ENCODE results near the gene ACSL3. TPM values are rescaled to one million over a fixed set of nuclear protein-coding genes. Genes with fewer than 3 reads are reported as not detected.
"Not testable (repeated sequence)": the region's sequence is repeated elsewhere in the genome, so short reads cannot be mapped to it uniquely, and the experiment has no call there.

ACSL3 gene
- total RNA-seq, 1 donor from 2014 or later: 125 TPM

DNA sequence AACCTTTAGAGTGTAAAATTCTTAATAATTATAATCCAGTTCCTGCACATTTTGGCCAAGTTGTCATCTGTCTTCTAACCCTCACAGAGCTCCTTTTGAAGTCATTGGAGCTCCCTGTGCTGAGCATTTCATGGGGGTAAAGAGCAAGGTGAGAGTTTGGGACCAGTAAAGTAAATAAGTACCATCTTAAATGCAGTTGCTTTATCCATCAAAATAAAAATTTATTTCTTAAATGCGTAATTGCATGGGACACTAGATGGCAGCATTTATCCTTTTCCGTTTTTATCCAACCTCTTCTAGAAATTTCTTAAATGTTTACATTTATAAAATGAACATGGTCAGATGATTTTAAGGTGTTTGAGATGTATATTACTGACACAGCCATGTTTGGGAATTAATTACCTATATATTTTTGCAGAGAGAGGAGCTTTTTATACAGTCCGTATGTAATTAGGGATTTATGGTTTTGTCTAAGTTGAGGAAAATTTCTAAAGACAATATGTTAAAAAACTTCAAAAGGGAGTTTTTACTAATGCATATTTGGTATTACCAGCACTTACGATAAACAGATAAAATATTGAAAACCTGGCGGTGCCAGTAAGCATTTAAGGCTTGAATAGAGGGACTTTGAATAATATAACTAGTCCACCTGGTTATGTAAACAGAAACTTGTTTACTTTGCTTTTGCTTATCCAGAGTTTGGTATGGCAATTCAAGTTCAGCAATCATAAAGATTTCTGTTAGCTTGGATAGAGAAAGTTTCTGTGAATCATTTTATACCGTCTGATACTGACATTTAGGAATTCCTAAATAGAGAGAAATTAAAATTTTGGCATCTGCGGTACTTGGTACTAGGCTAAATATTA is 54.5 kb downstream of the ACSL3 start:
- peak; percentile 55 for DNase-seq

GRCh38 chr2:222916229-222917197 is 55.7 kb downstream of the ACSL3 start:
- no peak for DNase-seq

GRCh38 chr2:222917212-222917611 is 56.4 kb downstream of the ACSL3 start:
- not testable (repeated sequence) for DNase-seq

DNA sequence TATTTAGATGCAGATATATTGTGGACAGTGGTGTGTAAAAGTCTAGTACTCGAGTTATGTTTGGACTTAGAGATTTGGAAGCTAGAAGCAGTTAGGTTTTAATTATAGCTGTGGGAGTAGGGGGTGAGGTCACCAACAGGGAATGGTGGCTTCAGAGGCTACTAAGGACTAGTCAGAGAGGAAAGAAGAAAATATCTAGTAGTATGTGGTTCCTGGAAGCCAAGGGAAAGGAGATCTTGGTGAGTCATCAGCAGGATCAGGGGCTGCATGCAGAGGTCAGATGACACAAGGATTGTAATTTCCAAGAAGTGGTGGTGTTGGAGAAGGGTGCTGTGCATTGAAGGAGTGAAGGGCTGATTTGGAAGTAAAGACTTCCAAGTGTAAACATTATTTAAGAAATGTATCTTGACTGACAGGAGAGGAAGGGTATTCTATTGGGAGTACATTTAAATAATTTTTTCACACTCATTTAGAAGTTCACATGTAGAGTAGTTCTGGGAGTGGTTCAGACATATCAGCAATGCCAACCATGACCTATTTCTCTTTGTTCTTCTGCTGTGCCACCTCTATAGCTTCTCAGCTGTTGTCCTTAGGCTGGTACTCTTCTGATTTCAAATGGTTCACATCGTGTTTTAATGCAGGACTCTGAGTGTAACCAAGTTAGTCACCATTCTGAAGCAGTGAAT is 59.1 kb downstream of the ACSL3 start:
- DNase-seq: peak; percentile 68

GRCh38 chr2:222920657-222921186 is 59.9 kb downstream of the ACSL3 start:
- DNase-seq: no peak

DNA sequence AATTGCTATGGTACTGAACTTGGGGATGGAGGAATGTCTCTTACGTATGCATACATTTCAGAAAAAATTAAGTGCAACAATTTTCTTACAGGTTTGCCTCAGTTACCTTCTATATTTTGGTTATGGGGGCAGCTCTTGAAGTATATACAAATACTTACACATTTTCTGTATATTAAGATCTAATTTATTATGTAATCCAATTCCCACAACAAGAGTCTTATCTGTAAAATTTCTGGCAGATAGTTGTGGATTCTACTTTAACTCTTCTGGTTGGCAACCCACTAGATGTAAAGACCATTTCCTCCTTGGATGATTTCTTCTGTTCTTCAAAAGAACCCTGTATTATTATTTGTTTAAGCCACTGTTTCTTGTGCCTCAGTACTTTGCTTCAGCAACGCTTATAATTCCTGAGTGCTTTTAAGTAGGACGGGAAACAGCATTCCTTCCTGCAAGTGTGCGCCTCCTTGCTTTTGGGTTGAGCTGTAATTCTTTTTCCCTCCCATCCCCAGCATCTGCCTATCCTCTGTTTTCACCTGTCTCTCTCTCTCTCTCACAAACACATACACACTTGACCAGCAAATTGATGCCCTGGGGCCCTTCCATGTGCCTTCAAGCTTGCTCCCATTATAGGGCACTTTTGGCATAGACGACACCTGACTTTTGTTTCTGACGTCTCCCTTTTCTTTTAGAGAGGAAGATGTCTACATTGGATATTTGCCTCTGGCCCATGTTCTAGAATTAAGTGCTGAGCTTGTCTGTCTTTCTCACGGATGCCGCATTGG is 61.4 kb downstream of the ACSL3 start:
- no peak for DNase-seq

DNA sequence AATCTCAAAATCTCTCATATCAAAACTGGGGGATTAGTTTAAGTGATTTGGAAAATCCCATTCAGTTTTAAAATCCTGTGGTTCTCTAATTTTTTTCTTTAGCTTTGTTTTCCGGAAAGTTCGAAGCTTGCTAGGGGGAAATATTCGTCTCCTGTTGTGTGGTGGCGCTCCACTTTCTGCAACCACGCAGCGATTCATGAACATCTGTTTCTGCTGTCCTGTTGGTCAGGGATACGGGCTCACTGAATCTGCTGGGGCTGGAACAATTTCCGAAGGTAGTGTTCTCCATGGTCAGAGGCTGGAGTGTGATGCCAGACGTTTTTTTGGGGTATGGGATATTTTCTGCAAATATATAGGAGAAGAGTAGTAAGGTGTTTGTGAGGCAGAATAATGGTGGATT is 66.1 kb downstream of the ACSL3 start:
- no peak for DNase-seq

- DNase-seq: peak; percentile 66
Observed at GRCh38 chr2:222927600-222927999, 66.8 kb downstream of the ACSL3 start.

GRCh38 chr2:222928335-222928734 is 67.5 kb downstream of the ACSL3 start:
- DNase-seq: no peak

DNA sequence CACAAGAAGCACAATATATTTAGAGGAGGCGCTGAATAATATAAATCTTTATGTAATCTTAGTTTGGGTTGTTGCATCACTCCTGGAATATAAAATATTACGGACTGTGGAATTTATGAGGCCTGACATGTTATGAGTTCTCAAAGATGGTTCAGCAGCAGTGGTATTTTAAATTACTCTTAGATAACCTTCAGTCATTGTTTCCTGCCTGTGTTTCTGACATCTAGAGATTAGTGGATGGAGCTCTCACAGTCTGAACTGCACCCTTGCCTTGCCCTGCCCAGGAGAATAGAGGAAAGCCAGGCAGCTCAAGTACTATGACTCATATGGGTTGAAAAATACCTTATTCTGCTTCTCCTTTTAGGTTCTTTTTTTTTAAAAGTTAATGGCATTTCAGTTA is 70.0 kb downstream of the ACSL3 start:
- peak; percentile 29 for DNase-seq

- no peak for DNase-seq
Observed at GRCh38 chr2:222931659-222932058, 70.8 kb downstream of the ACSL3 start.

- DNase-seq: no peak
Observed at GRCh38 chr2:222933458-222933857, 72.6 kb downstream of the ACSL3 start.

- no peak for DNase-seq
Observed at GRCh38 chr2:222935688-222936298, 75.0 kb downstream of the ACSL3 start.

DNA sequence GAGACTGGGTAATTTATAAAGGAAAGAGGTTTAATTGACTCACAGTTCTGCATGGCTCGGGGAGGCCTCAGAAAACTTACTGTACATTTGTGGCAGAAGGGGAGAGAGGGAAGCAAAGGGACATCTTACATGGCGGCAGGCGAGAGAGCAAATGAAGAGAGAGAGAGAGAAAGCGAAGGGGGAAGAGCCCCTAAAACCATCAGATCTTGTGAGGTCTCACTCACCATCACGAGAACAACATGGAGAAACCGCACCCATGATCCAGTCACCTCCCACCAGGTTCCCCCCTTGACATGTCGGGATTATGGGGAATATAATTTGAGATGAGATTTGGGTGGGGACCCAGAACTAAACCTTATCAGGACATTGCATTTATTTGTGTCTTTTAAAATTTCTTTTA is 75.9 kb downstream of the ACSL3 start:
- no peak for DNase-seq

- DNase-seq: no peak
Observed at GRCh38 chr2:222938327-222938726, 77.5 kb downstream of the ACSL3 start.

DNA sequence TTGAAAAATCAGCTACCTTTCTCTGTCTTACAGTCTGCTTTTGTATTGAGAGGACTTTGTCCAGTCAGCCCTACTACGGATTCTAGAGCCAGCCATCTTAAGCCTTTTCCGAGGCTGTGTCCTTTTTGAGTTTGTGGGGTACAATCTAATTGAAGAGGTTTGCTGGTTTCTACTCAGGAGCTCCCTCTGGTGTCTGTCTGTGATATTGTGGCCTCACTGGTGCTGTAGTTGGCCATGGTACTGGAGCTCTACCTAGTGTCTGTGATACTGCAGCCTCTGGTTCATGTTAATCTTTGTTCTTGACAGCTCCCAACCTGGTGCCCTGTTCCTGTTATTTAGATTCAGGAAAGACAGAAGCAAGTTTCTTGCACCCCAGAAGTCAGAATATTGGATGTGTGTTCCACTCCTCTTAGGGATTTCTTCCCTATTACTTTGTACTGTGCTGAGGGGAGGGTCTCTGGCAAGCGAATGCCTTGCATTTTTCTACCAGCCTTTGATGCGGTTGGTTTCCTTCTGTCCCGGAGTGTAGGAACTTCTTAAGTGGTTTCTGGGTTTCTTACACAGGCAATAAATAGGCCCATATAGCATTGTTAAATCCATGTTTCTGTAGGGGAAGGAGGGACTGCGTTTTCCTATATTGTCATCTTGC is 78.5 kb downstream of the ACSL3 start:
- peak; percentile 86 for DNase-seq

DNA sequence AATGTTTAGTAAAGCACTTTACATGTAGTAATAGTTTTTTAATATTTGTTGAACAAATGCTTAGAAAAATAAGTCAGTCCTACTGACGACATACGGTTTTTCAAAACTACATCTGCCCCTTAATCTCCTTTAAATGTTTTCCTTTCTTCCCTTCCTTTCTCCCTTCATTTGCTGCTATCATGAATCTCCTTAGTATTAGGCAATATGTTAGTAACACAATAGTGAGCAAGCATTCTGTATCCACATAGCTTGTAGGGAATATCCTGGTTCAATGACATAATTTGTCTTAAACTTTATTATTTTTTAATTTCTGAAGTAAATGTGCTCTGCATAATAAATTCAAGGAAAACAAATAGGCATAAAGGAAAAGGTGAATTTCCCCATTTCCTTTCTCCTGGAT is 79.1 kb downstream of the ACSL3 start:
- DNase-seq: no peak

DNA sequence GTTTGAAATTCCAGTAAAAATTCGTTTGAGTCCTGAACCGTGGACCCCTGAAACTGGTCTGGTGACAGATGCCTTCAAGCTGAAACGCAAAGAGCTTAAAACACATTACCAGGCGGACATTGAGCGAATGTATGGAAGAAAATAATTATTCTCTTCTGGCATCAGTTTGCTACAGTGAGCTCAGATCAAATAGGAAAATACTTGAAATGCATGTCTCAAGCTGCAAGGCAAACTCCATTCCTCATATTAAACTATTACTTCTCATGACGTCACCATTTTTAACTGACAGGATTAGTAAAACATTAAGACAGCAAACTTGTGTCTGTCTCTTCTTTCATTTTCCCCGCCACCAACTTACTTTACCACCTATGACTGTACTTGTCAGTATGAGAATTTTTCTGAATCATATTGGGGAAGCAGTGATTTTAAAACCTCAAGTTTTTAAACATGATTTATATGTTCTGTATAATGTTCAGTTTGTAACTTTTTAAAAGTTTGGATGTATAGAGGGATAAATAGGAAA is 80.7 kb downstream of the ACSL3 start:
- no peak for DNase-seq

GRCh38 chr2:222942561-222942960 is 81.7 kb downstream of the ACSL3 start:
- DNase-seq: no peak

DNA sequence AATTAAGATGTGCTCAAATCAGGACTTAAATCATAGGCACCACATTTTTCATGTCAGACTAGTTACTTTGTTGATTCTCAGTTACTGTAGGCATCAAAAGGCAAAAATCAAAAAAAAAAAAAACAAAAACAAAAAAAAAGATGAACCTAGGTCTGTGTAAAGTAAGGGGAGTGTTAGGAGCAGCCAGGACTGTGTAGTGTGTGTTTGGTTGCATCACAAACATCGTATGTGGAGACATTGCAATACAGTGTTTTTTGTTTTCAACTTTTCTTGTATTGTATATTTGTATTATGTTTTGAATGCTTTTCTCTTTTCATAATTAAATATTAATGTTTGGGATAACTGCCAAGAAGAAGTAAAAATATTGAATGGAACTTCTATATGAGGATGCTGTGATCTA is 82.1 kb downstream of the ACSL3 start:
- no peak for DNase-seq

DNA sequence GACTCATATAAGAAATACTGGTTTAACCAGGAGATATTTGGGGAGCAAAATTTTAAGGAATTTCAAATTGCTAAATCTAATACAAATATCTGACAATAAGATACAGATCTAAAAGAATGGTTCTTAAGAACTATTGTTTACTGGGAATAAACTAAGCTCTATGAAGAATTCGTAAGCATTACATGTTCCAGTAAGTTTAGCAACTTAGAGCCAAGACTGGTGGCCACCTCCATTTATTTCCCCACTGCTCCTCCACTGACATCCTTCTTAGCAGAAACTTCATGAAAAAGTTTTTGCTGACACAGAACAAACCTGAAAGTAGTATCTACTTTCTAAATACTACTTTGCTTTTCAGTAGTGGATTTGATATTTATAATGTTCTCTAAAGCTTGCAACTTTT is 83.0 kb downstream of the ACSL3 start:
- no peak for DNase-seq

All from dermis blood vessel endothelial cell (primary cell).